NCI-H1694 (cell line): ENCODE data around the gene AKT2.

Source experiments
- DNase-seq: peaks from one replicate; lab custom pipeline; 2025; lab: John Stamatoyannopoulos, UW

The AKT2 gene

DNA sequence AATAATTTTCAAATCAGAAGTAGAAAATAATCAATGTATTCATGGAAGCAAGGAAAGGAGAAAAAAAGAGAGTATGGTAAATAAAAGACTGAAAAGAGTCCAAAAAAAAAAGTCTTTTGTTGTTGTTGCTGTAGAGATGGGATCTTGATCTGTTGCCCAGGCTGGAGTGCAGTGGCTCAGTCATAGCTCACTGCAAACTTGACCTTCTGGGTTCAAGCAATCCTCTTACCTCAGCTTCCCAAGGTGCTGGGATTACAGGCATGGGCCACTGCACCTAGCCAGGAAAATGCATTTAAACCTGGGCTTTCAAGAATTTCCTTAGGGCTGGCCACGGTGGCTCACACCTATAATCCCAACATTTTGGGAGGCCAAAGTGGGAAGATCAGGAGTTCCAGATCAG lies 100.9 kb downstream of the AKT2 start:
- DNase-seq = no peak
